Activated CD8-positive, alpha-beta memory T cell treated with anti-CD3 and anti-CD28 coated beads, Interleukin-2, amount 50 U/mL, for 4 hours (primary cell): ENCODE results near the gene PRKD1.
"Not testable (repeated sequence)": the region's sequence is repeated elsewhere in the genome, so short reads cannot be mapped to it uniquely, and the experiment has no call there.

Source experiments
- DNase-seq: peaks from one replicate; pipeline ENCODE4 v3.0.0-alpha.2; 2020

The PRKD1 gene

DNA sequence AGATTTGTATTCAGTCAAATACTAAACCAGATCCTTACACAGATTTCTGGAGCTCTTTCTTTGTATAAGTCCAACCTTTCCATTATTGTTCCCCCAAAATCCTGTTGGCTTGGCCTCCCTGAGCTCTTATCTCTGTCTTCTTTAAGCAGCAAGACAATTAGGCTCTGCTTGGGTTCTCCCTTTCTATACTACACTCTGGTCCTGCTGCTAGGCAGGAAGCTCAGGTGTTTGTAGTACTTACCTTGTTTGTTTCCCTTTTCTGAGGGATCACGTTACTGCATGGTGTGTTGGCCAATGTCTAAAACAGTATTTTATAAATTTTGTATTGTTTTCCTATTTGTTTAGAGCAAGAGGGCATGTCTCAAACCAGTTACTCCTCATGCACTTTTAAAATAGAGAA is 192.9 kb downstream of the PRKD1 start:
- no peak for DNase-seq

DNA sequence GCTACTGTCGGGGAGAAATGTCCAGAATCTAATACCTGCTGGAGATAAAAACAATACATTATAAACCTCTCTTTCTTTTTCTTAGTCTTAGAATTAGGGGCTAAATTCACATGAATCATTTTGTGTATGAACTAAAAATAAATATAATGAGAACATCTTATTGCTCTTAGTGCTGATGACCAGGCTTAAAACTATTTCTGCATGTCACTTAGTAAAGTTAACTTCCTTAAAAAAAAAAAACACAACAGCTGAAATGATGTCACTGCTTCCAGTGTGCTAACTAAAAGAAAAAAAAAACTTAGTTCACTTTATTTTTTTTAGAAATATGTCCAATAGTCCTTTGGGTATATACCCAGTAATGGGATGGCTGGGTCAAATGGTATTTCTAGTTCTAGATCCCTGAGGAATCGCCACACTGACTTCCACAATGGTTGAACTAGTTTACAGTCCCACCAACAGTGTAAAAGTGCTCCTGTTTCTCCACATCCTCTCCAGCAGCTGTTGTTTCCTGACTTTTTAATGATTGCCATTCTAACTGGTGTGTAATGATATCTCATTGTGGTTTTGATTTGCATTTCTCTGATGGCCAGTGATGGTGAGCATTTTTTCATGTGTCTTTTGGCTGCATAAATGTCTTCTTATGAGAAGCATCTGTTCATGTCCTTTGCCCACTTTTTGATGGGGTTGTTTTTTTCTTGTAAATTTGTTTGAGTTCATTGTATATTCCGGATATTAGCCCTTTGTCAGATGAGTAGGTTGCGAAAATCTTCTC is 200.9 kb downstream of the PRKD1 start:
- not testable (repeated sequence) for DNase-seq

DNA sequence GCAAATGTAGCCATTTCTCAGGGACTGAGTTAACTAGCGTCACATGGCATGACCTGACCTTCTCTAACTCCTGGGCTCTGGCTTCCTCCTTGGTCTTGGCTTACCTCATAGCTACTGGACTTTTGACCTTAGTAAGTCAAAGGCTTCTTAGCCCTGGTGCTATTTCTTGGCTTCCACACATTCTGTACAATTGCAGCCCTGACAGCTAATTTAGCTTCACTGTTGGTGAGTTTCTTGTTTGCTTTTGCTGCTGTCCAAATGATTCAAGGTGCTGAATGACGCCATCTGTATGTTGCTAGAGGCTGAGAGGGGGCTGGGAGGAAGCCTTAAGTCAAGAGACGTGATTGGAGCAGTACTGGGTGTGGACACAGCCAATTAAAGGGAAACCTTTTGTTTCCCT is 202.7 kb downstream of the PRKD1 start:
- no peak for DNase-seq

DNA sequence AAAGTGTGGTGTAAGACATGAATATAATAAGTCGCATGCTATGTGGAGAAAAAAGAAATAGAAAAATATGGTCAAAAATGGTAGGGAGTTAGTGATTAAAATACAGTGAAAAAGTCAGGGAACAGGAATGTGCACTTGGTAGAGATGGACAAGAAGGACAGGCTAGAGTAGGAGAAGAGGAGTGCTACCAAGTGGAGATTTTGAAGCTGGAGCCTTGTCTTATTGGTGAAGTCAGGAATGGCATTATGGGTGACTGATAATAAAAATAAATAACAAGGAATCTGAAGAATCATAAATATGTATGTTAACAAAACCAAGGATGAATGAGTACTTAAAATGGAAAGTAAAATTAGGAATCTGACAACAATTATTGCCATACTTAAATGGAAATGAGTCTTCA is 204.8 kb downstream of the PRKD1 start:
- no peak for DNase-seq

GRCh38 chr14:29721586-29721985 is 206.1 kb downstream of the PRKD1 start:
- DNase-seq: no peak

DNA sequence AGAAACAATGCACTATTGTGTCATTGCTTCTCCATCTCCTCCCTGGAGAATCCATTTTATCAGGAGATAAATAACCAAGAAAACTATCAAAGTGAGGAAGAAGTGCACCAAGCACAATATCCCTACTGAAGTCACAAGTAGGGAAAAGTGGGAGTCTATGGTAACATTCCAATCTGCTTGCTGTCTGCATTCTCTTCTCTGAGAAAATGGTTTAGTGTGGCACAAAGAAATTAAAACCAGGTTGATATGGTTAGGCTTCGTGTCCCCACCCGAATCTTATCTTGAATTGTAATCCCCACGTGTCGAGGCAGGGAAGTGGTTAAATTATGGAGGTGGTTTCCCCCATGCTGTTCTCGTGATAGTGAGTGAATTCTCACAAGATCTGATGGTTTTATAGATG is 209.7 kb downstream of the PRKD1 start:
- no peak for DNase-seq

DNA sequence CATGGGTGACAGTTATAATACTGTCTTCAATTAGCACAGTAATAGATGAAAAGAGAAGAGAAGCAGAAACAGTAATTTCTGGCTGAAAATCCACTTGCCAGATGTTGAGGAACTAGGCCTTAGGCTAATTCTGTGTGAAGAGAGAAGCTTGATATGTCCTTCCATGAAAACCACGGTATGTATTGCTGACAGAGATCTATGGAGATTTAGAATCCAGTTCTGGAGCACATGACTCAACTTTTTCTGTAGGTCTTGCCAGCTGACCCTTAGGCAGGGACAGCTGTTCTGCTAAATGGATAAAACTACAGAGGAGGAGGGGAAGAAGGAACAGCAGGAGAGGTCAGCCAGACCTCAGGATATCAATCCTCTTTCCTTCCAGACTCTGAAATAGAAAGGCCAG is 211.5 kb downstream of the PRKD1 start:
- no peak for DNase-seq

GRCh38 chr14:29712601-29713000 is 215.0 kb downstream of the PRKD1 start:
- DNase-seq: no peak

GRCh38 chr14:29710015-29710414 is 217.6 kb downstream of the PRKD1 start:
- DNase-seq: no peak

DNA sequence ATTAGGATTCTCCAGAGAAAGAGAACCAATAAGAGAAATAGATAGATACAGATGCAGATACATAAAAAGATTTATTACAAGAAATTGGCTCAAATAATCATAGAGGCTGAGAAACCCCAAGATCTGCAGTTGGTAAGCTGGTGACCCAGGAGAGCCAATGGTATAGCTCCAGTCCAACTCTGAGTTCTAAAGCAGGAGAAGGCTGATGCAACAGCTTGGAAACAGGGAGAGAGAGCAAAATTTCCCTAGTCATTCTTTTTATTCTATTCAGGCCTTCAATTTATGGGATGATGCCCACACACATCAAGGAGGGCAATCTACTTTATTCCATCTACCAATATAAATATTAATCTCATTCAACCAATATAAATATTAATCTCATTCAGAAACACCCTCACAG is 218.2 kb downstream of the PRKD1 start:
- DNase-seq: no peak

- DNase-seq: no peak
Measured at GRCh38 chr14:29706700-29707099, 220.9 kb downstream of the PRKD1 start.

DNA sequence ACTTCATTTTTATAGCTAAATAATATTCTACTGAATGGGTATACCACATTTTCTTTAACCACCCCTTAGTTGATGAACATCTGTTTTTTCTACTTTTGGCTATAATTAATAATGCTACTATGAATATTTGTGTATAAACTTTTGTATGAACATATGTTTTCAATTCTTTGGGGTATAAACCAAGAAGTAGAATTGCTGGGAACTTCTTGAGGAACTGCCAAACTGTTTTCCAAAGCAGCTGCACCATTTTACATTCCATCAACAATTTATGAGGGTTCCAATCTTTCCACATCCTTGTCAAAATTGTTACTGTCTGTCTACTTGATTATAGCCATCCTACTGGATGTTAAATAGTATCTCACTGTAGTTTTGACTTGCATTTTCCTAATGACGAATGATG is 221.8 kb downstream of the PRKD1 start:
- no peak for DNase-seq

DNA sequence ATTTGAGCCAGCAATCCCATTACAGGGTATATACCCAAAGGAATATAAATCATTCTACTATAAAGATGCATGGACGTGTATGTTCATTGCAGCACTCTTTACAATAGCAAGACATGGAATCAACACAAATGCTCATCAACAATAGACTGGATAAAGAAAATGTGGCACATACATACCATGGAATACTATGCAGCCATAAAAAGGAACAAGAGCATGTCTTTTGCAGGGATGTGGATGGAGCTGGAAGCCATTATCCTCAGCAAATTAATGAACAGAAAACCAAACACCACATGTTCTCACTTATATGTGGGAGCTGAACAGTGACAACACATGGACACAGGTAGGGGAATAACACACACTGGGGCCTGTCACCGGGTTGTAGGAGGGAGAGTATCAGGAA is 238.1 kb downstream of the PRKD1 start:
- not testable (repeated sequence) for DNase-seq

DNA sequence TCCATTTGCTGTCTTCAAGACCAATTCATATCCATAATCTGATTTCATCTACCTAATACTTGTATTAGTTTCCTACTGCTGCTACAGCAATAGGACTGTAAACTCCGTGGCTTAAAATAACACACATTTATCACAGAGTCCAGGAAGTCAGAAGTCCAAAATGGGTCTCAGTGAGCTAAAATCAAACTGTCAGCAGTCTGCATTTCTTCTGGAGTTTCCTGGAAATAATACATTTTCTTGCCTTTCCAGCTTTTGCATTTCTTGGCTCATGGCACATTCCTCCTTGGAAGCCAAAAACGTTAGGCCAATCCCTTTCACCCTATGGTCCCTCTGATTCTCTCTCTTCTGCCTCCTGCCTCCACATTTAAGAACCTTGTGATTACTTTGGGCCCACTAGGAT is 239.8 kb downstream of the PRKD1 start:
- DNase-seq: no peak

DNA sequence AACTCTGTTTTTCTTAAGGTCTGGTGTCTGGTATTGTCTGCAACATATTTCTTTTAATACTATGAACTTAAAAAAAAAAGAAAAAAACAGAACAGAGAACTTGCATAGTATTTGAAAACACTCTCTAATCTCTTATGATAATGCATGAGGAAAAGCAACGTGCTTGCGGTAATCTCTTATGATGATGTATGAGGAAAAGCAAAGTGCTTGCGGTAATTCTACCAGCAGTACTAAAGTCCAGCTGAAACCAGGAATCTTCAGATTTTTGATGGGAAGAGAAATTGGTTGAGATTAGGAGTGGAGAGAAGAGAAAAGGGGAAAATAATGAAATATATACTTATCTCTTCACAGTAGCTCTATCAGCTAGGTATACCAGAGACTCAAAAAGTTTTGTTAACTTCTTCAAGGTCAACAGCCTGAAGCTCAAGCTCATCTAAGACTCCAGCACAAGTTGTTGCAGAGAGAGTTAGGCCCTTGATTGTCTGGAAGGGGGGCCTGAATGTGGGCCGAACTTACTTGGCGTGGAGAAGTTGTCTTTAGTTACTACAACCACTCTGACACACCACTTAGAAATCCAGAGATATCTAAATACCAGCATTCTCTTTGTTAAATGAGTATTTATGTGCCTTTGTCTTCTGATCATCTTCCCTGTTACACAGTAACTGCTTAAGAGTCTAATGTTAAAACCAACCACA is 240.4 kb downstream of the PRKD1 start:
- no peak for DNase-seq

GRCh38 chr14:29684926-29685325 is 242.7 kb downstream of the PRKD1 start:
- no peak for DNase-seq

- no peak for DNase-seq
Measured at GRCh38 chr14:29682789-29683188, 244.9 kb downstream of the PRKD1 start.

DNA sequence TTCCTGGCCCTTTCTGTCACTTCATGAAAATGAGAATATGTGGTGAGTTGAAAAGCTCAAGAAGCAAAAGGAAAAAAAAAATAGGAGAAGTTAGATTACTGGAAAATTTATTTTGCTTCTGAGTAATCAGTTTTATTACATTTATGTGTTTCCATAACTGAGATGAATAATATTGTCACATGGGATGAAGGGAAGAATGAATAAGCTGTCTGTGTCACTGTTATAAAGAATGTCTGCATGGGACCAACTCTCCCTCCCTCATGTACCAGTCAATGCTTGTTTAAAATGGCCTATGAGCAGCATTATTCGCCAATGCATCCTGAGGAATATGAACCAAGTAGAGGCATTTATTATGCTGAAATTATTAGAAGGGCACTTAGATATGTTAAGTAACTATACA is 246.3 kb downstream of the PRKD1 start:
- no peak for DNase-seq

DNA sequence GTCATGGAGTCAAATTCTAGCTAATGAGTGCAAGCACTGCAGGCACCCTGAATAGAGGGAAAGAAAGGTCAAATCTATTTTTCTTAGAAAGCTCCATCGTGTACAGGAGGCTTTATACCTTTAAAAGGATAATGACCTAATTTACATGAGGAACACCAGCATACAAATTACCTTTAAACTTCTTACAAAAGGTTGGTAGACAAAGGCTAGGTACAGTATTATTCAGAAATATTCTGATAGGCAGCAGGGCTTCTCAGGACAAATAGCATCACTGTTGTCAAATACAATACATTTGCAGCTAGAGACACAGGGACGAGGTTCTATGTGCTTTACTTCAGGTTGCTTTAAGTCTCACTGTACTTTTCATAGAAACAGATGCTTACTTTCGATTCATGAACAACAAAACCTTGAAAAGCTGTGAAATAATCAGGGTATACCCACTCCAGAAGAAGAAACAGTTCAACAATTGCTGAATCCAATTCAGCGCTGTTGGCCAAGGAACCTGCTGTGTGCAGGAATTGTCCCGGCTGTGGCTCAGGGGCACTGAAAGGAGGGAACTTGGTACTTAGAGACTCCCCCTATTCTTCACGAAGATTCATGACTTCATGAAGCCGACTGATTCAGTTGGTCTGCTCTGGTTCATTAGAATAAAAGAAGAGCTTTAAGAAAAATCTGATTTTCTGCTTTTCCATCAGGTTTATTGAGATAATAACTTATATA is 252.9 kb downstream of the PRKD1 start:
- no peak for DNase-seq

DNA sequence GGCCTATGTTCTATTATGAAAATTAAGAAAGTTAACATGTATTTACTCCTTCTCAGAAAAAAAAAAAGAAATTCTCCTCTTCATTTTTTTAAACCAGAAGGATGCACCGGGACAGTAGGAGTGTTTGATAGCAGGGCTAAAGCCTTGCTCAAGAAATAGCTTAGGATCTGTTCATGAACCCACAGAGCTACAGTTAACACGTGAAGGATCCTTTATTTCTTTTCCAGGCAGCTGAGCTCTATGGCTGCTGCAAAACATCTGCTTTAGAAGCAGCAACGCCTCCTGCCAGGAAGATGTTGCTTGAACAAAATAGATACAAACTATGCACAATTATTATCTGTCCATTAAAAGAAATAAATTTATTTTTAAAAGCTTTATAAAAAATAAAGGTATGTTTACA is 254.8 kb downstream of the PRKD1 start:
- no peak for DNase-seq

GRCh38 chr14:29671034-29671433 is 256.6 kb downstream of the PRKD1 start:
- no peak for DNase-seq

GRCh38 chr14:29668201-29668600 is 259.4 kb downstream of the PRKD1 start:
- no peak for DNase-seq

- DNase-seq: no peak
Measured at GRCh38 chr14:29664515-29664914, 263.1 kb downstream of the PRKD1 start.

- no peak for DNase-seq
Measured at GRCh38 chr14:29663281-29663801, 264.3 kb downstream of the PRKD1 start.
